Pons (tissue), 1 donor: ENCODE measurements around the gene CLDN4.
"Not testable (repeated sequence)": the region's sequence is repeated elsewhere in the genome, so short reads cannot be mapped to it uniquely, and the experiment has no call there.

Source experiments
- DNase-seq: peaks from one replicate; pipeline ENCODE4 v3.0.0-alpha.2; 2016; ENCODE audit warnings: low spot score

Gene CLDN4

GRCh38 chr7:73823873-73824592 is 6.8 kb upstream of the CLDN4 start:
- DNase-seq, result no peak

DNA sequence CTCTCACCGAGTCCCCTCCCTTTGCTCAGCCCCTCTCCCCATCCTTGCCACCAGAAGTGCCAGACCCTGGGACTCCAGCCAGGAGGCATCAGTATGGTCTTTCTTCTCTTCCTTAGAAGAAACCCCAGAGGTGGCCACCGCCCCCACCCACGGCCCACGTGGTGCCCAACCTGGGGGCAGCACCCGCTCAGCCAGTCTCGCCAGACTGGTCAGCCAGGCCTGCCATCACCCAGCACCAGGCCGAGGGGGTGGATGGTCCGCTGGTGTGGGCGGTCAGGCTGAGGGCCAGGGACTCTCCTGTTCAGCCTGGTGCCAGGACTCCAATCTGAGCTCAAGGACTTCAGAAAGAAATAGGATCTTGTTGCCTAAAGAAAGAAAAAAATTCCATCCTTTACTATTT is 5.8 kb upstream of the CLDN4 start:
- no peak for DNase-seq

GRCh38 chr7:73827567-73828106 is 3.2 kb upstream of the CLDN4 start:
- no peak for DNase-seq

DNA sequence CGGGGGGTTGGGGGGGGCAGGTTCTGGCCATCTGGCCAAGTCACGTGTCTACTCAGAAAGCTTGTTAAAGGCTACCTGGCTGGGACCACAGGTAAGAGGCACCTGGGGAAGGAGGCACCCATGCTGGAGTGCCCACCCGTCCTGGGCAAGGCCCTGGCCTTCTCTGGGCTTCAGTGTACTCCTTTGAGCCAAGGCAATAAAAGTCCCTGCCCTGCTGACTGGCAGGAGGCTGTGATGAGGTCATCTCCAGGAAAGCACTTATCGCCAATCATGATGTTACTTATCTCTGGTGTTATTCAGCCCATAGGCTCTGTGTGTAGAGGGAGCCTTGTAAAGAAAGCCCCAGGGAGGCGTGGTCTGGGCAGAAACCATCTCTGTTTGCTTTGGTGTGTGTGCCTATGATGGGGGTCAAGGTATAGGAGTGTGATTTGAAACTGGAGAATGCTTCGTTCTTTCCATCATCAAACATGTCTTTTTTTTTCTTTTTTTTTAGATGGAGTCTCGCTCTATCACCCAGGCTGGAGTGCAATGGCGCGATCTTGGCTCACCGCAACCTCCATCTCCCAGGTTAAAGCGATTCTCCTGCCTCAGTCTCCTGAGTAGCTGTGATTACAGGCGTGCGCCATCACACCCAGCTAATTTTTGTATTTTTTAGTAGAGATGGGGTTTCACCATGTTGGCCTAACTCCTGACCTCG is 2.5 kb upstream of the CLDN4 start:
- DNase-seq, result no peak

GRCh38 chr7:73828972-73829371 is 1.8 kb upstream of the CLDN4 start:
- DNase-seq, result no peak

DNA sequence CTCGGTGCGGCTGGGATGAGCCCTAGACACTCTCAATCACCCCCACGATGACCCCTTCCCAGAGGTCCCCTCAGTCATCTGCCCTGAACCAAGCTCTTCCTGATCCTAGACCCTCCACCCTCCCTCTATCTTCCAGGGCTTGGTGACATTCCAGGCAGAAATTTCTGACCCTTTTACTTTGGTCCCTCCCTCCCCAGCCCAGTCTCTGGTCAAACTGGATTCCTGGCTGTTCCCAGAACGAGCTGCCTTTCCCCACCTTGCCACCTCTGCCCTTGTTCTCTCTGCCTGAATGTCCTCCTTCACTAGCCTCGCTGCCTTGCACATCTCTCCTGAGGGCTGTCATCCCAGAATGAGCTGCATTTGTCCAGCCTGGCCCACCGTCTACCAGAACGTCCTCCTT is 1.3 kb upstream of the CLDN4 start:
- DNase-seq, result no peak

GRCh38 chr7:73829921-73830680 is 695 bp upstream of the CLDN4 start:
- no peak for DNase-seq

- no peak for DNase-seq
Measured at GRCh38 chr7:73831584-73831833, 713 bp downstream of the CLDN4 start.

GRCh38 chr7:73831834-73832651 is 1.2 kb downstream of the CLDN4 start:
- DNase-seq, result no peak

- DNase-seq, result no peak
Measured at GRCh38 chr7:73832806-73833205, 2.0 kb downstream of the CLDN4 start.

- no peak for DNase-seq
Measured at GRCh38 chr7:73833251-73833919, 2.6 kb downstream of the CLDN4 start.

GRCh38 chr7:73834626-73835191 is 3.9 kb downstream of the CLDN4 start:
- DNase-seq, result no peak

- not testable (repeated sequence) for DNase-seq
Measured at GRCh38 chr7:73837167-73837566, 6.4 kb downstream of the CLDN4 start.

DNA sequence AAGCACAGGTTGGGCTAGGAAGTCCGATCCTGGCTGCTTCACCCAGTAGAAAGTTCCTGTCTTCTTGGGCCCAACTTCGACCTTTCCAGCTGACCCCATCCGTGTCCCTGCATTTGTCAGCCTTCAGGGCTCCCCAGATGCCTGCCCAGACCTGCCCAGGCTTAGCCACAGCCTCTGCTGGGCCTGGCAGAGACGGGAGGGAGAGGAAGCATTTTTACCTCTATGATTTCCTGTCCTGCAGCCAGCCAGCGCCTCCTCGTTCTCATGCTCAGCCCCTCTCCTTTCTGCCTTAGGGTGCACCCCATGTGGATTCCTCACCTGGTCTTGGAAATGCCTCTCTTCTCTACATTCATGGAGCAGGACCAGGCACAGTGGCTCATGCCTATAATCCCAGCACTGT is 7.8 kb downstream of the CLDN4 start:
- DNase-seq, result no peak

DNA sequence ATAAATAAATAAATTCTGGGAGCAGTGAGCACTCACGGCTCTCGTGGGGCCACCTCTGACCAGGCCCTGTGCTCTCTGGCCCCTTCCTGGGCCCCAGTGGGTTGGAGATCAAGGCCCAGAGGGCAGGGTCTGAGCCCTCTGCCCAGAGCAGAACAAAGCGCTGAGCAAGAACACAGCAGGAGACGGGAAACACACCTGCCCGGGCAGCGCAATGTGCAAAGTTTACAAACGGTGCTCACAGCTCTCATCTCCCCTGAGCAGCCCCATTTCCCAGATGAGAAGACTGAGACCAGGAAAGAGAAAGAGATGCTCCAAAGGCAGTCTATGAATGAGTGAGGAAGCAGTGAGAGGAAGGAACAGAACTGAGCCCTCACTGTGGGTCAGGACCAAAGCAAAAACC is 8.5 kb downstream of the CLDN4 start:
- no peak for DNase-seq

- no peak for DNase-seq
Measured at GRCh38 chr7:73839743-73840714, 9.2 kb downstream of the CLDN4 start.

GRCh38 chr7:73840715-73841379 is 10.1 kb downstream of the CLDN4 start:
- no peak for DNase-seq

- no peak for DNase-seq
Measured at GRCh38 chr7:73841689-73842066, 10.9 kb downstream of the CLDN4 start.
